HepG2 (cell line): ENCODE results near the gene GATAD2B. TPM values are rescaled to one million over a fixed set of nuclear protein-coding genes. Genes with fewer than 3 reads are reported as not detected.

Source experiments
- ATAC-seq: fragments of 200-7000 bp; cut with Tn5 transposase; 3 replicates; pipeline ENCODE4 v1.9.1; 2020; ENCODE audit warnings: mild to moderate bottlenecking, moderate library complexity
- BruUV-seq: library from RNA; stranded (reverse); fragments of 400-500 nt; replicated peaks from 2 replicates; lab custom pipeline; 2021; lab: Mats Ljungman, UMichigan
- CTCF ChIA-PET: fragments of 300-600 bp; formaldehyde crosslinking; extraction: SDS; loops from one replicate; lab custom pipeline; 2021; ENCODE audit warnings: low total read pairs, inconsistent platforms, low intra/inter-chr PET ratio; lab: Yijun Ruan, JAX
- POLR2A ChIA-PET: fragments of 350-600 bp; sonication (Branson Sonifier 250); formaldehyde crosslinking; loops from one replicate; lab custom pipeline; 2020; ENCODE audit warnings: antibody characterized with exemption, inconsistent platforms; lab: Yijun Ruan, JAX
- DNase-seq: peaks from one replicate; pipeline ENCODE4 v3.0.0-alpha.2; 2015; ENCODE audit warnings: low spot score
- FAIRE-seq: peaks from 3 replicates; lab custom pipeline; 2011; peaks lifted over from hg19 to GRCh38; lab: Jason Lieb, UNC
- H2AFZ ChIP-seq: one replicate; pipeline ENCODE4 v1.6.1; 2011; ENCODE audit warnings: low read length, inconsistent platforms
- H3K27ac ChIP-seq: fragments of 300-600 bp; 3 replicates; pipeline ENCODE4 v1.8.0; 2011; ENCODE audit warnings: mixed run types, mild to moderate bottlenecking, mixed read lengths, low read length, inconsistent platforms; ENCODE audit not compliant: insufficient read depth; ENCODE audit errors: extremely low read length
- H3K27me3 ChIP-seq, 2 experiments: fragments of 200-600 bp in 1 of 2; 2 replicates in 1 of 2; 3 replicates in 1 of 2; pipeline versions ENCODE4 v1.6.0 to v1.8.0; 2011; ENCODE audit warnings: low read length in 2 of 2, mild to moderate bottlenecking in 2 of 2, moderate library complexity in 2 of 2, inconsistent platforms in 1 of 2; ENCODE audit not compliant: insufficient read depth in 2 of 2, control insufficient read depth in 1 of 2
- H3K36me3 ChIP-seq, 2 experiments: fragments of 200-600 bp in 1 of 2; replicated peaks in 1 of 2; 2 replicates in 1 of 2; 3 replicates in 1 of 2; pipeline versions ENCODE4 v1.5.1 to v1.8.0; 2011; ENCODE audit warnings: low read length in 2 of 2, inconsistent platforms in 1 of 2; ENCODE audit not compliant: insufficient read depth in 2 of 2, control insufficient read depth in 1 of 2
- H3K4me1 ChIP-seq: 2 replicates; pipeline ENCODE4 v1.5.1; 2012; ENCODE audit warnings: low read length, inconsistent platforms; ENCODE audit not compliant: insufficient read depth
- H3K4me2 ChIP-seq: 2 replicates; pipeline ENCODE4 v1.6.0; 2011; ENCODE audit warnings: low read depth, low read length, inconsistent platforms
- H3K4me3 ChIP-seq, 3 experiments: fragments of 200-600 bp in 1 of 3; sonication (generic), shearing (Covaris generic) in 1 of 3; replicated peaks in 1 of 3; 2 replicates each; pipeline ENCODE4 v1.5.1; 2011 to 2016; ENCODE audit warnings: low read length in 3 of 3, inconsistent platforms in 2 of 3, low read depth in 2 of 3, mild to moderate bottlenecking in 2 of 3, control low read depth in 1 of 3, mixed read lengths in 1 of 3; ENCODE audit not compliant: insufficient read depth in 1 of 3
- H3K79me2 ChIP-seq: one replicate; pipeline ENCODE4 v1.6.1; 2011; ENCODE audit warnings: low read length, inconsistent platforms; ENCODE audit not compliant: insufficient read depth
- H3K9ac ChIP-seq: 2 replicates; pipeline ENCODE4 v1.6.0; 2011; ENCODE audit warnings: mild to moderate bottlenecking, low read depth, low read length, inconsistent platforms; ENCODE audit not compliant: insufficient read depth
- H3K9me3 ChIP-seq: 2 replicates; pipeline ENCODE4 v1.5.1; 2012; ENCODE audit warnings: mild to moderate bottlenecking, low read length
- H4K20me1 ChIP-seq: 2 replicates; pipeline ENCODE4 v1.6.0; 2011; ENCODE audit warnings: inconsistent platforms, mild to moderate bottlenecking, low read length, moderate library complexity; ENCODE audit not compliant: insufficient read depth
- ATF1 ChIP-seq: IDR thresholded peaks from 2 replicates; pipeline ENCODE4 v1.6.1; 2016; ENCODE audit warnings: mild to moderate bottlenecking, control low read depth
- ATF7 ChIP-seq, 2 experiments: fragments of 450-650 bp in 1 of 2; sonication (generic) in 1 of 2; formaldehyde crosslinking in 1 of 2; IDR thresholded peaks; 2 replicates each; pipeline versions ENCODE4 v1.4.0 to v1.6.1; 2016 to 2020; ENCODE audit warnings: antibody characterized with exemption in 1 of 2, mild to moderate bottlenecking in 1 of 2, missing genetic modification reagents in 1 of 2
- CAMTA2 ChIP-seq: sonication (generic); formaldehyde crosslinking; IDR thresholded peaks from 2 replicates; pipeline ENCODE4 v1.4.0; 2020; ENCODE audit warnings: mild to moderate bottlenecking, missing genetic modification reagents, borderline replicate concordance
- ELF1 ChIP-seq: sonication (generic); formaldehyde crosslinking; IDR thresholded peaks from 2 replicates; pipeline ENCODE4 v1.4.0; 2020; ENCODE audit warnings: missing genetic modification reagents
- FOXM1 ChIP-seq: sonication (generic); formaldehyde crosslinking; IDR thresholded peaks from 2 replicates; pipeline ENCODE4 v1.5.0; 2020; ENCODE audit warnings: missing genetic modification reagents
- GZF1 ChIP-seq: sonication (generic); formaldehyde crosslinking; IDR thresholded peaks from 2 replicates; pipeline ENCODE4 v1.5.1; 2020; ENCODE audit warnings: mild to moderate bottlenecking, missing genetic modification reagents
- JUNB ChIP-seq: sonication (generic); formaldehyde crosslinking; IDR thresholded peaks from 2 replicates; pipeline ENCODE4 v1.8.0; 2022; ENCODE audit warnings: missing genetic modification reagents, mild to moderate bottlenecking, borderline replicate concordance
- JUND ChIP-seq: sonication (generic); formaldehyde crosslinking; IDR thresholded peaks from 2 replicates; pipeline ENCODE4 v1.8.0; 2022; ENCODE audit warnings: mild to moderate bottlenecking, missing genetic modification reagents
- KDM1A ChIP-seq: IDR thresholded peaks from 2 replicates; pipeline ENCODE4 v1.6.1; 2016; ENCODE audit warnings: missing compliant biosample characterization
- MAZ ChIP-seq, 2 experiments: sonication (generic) in 1 of 2; formaldehyde crosslinking in 1 of 2; IDR thresholded peaks; 2 replicates each; pipeline versions ENCODE4 v1.5.0 to v1.6.1; 2012 to 2020; ENCODE audit warnings: low read depth in 2 of 2, mild to moderate bottlenecking in 2 of 2, borderline replicate concordance in 1 of 2, improper control_type of control experiment in 1 of 2, low read length in 1 of 2, missing genetic modification reagents in 1 of 2, moderate library complexity in 1 of 2
- RARA ChIP-seq: IDR thresholded peaks from 2 replicates; pipeline ENCODE4 v1.6.1; 2016; ENCODE audit warnings: missing genetic modification reagents, missing compliant biosample characterization
- SALL2 ChIP-seq: sonication (generic); formaldehyde crosslinking; IDR thresholded peaks from 2 replicates; pipeline ENCODE4 v1.8.1; 2023; ENCODE audit warnings: mild to moderate bottlenecking, missing genetic modification reagents, inconsistent platforms
- SNAPC2 ChIP-seq: sonication (generic); formaldehyde crosslinking; IDR thresholded peaks from 2 replicates; pipeline ENCODE4 v1.8.1; 2022; ENCODE audit warnings: mild to moderate bottlenecking, missing genetic modification reagents
- TOPORS ChIP-seq: sonication (generic); formaldehyde crosslinking; IDR thresholded peaks from 2 replicates; pipeline ENCODE4 v1.8.0; 2023; ENCODE audit warnings: mild to moderate bottlenecking, missing genetic modification reagents
- ZBTB39 ChIP-seq: sonication (generic); formaldehyde crosslinking; IDR thresholded peaks from 2 replicates; pipeline ENCODE4 v1.5.0; 2020; ENCODE audit warnings: missing genetic modification reagents
- ZNF549 ChIP-seq: sonication (generic); formaldehyde crosslinking; IDR thresholded peaks from 2 replicates; pipeline ENCODE4 v1.5.0; 2020; ENCODE audit warnings: missing genetic modification reagents
- ZNF709 ChIP-seq: sonication (generic); formaldehyde crosslinking; IDR thresholded peaks from 2 replicates; pipeline ENCODE4 v1.5.0; 2020; ENCODE audit warnings: mild to moderate bottlenecking, missing genetic modification reagents
- WGBS: methylation state at CpG from one replicate; pipeline ENCODE4 v1.1.6; 2017; ENCODE audit warnings: low lambda C conversion rate; 5-methylcytosine and 5-hydroxymethylcytosine counted together
- in situ Hi-C: cut with HindIII; loops from 2 replicates; pipeline ENCODE4 v1.10.0; 2017; ENCODE audit warnings: low pct_unique_long_range_greater_than_20kb; ENCODE audit not compliant: extremely low pct_ligation_motif_present
- intact Hi-C: fragments of 100-400 bp; cut with micrococcal nuclease; formaldehyde crosslinking; loops from one replicate; pipeline ENCODE4 v1.10.0; 2022; ENCODE audit not compliant: unreplicated experiment
- polyA plus RNA-seq, 8 experiments: library from polyadenylated mRNA; depleted of rRNA in 3 of 8; stranded (reverse) in 7 of 8; unstranded in 1 of 8; fragments of >200 nt; fragmentation: Illumina TruSeq in 4 of 8; extraction: Trizol in 4 of 8; gene quantifications; 2 replicates each; pipeline versions ENCODE4 v1.2.1 to v1.2.3, GENCODE V29; 2011 to 2016; ENCODE audit warnings: low read depth in 4 of 8, missing spikeins in 1 of 8, mixed read lengths in 1 of 8; ENCODE audit not compliant: insufficient read depth in 1 of 8
- total RNA-seq, 5 experiments: library from RNA; depleted of rRNA; stranded (reverse); fragments of >200 nt; fragmentation: Illumina TruSeq; extraction: Trizol; gene quantifications; 2 replicates each; pipeline ENCODE4 v1.2.3, GENCODE V29; 2016; ENCODE audit warnings: low read depth in 1 of 5
- TF ChIP-seq, protein P1 (sequence below): IDR thresholded peaks from 2 replicates; pipeline ENCODE4 v1.6.1; 2016; ENCODE audit warnings: low read depth, missing genetic modification reagents, missing compliant biosample characterization

GATAD2B gene
- total and polyA plus RNA-seq, 2 of the 13 experiments (the other 11 are each of a cell fraction or from before 2014, with no cell fraction given): 3.2 to 5.2 TPM

DNA sequence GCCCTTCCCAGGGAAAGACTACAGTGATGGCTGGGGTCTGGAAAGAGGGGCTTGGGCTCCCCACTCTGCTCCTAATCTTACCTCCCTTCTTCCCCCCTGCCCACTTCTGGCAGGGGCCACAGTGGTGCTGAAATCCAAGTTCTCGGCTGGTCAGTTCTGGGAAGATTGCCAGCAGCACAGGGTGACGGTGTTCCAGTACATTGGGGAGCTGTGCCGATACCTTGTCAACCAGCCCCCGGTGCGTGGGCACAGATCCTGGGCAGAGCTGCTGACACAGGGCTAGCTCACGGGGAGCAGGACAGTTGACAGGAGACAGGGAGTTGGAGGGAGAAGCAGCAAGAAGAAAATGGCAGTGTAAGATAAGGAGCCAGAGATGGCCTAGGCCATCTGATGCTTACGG lies 145.1 kb downstream of the GATAD2B start:
- no peaks in the 10 kb centered on the region for H3K79me2 ChIP-seq
- H3K4me3 ChIP-seq: no peak overlapping the region
- TF ChIP-seq, protein P1, sequence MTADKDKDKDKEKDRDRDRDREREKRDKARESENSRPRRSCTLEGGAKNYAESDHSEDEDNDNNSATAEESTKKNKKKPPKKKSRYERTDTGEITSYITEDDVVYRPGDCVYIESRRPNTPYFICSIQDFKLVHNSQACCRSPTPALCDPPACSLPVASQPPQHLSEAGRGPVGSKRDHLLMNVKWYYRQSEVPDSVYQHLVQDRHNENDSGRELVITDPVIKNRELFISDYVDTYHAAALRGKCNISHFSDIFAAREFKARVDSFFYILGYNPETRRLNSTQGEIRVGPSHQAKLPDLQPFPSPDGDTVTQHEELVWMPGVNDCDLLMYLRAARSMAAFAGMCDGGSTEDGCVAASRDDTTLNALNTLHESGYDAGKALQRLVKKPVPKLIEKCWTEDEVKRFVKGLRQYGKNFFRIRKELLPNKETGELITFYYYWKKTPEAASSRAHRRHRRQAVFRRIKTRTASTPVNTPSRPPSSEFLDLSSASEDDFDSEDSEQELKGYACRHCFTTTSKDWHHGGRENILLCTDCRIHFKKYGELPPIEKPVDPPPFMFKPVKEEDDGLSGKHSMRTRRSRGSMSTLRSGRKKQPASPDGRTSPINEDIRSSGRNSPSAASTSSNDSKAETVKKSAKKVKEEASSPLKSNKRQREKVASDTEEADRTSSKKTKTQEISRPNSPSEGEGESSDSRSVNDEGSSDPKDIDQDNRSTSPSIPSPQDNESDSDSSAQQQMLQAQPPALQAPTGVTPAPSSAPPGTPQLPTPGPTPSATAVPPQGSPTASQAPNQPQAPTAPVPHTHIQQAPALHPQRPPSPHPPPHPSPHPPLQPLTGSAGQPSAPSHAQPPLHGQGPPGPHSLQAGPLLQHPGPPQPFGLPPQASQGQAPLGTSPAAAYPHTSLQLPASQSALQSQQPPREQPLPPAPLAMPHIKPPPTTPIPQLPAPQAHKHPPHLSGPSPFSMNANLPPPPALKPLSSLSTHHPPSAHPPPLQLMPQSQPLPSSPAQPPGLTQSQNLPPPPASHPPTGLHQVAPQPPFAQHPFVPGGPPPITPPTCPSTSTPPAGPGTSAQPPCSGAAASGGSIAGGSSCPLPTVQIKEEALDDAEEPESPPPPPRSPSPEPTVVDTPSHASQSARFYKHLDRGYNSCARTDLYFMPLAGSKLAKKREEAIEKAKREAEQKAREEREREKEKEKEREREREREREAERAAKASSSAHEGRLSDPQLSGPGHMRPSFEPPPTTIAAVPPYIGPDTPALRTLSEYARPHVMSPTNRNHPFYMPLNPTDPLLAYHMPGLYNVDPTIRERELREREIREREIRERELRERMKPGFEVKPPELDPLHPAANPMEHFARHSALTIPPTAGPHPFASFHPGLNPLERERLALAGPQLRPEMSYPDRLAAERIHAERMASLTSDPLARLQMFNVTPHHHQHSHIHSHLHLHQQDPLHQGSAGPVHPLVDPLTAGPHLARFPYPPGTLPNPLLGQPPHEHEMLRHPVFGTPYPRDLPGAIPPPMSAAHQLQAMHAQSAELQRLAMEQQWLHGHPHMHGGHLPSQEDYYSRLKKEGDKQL (CRISPR knock-in tag): no peak
- TF ChIP-seq GZF1 (CRISPR knock-in tag) (no peak), ZNF549 (CRISPR knock-in tag) (no peak), ZBTB39 (CRISPR knock-in tag) (no peak), FOXM1 (CRISPR knock-in tag) (no peak), CAMTA2 (CRISPR knock-in tag) (no peak), SNAPC2 (CRISPR knock-in tag) (no peak), ZNF709 (CRISPR knock-in tag) (no peak), RARA (no peak), SALL2 (CRISPR knock-in tag) (no peak), ATF7 (IDR thresholded peaks at IDR 0.05) (no peak), ATF7 (CRISPR knock-in tag; IDR thresholded peaks at IDR 0.05) (no peak), JUND (CRISPR knock-in tag) (no peak), ATF1 (CRISPR knock-in tag) (no peak), KDM1A (CRISPR knock-in tag) (no peak), ELF1 (CRISPR knock-in tag) (no peak), JUNB (CRISPR knock-in tag) (no peak), TOPORS (CRISPR knock-in tag) (no peak), MAZ (IDR thresholded peaks at IDR 0.05; ENCODE audit: borderline replicate concordance, low read depth, low read length) (no peak), MAZ (CRISPR knock-in tag; IDR thresholded peaks at IDR 0.05; ENCODE audit: low read depth) (no peak)
- ATAC-seq (no peak), FAIRE-seq (no peak), DNase-seq (no peak)
- intact Hi-C loops (no loop called here), in situ Hi-C loops (loop anchor here (10.0 kb wide), 1 partner anchor 263 kb away; no protein-coding TSS in a partner anchor)
- H3K36me3 ChIP-seq: peaks cover 1 to 8% of the 10 kb centered on the region in 2 experiments; a peak in 1 of 5 replicates
- 47% methylated on average over 5 of the region's 7 CpGs for WGBS
- POLR2A ChIA-PET: interaction anchor here (0.9 kb wide), 1 partner anchor 9 kb away, joined by 3 read pairs; no protein-coding TSS in a partner anchor
- BruUV-seq: no TSS peak
- H3K4me1 ChIP-seq: peaks cover 61% of the 10 kb centered on the region
- no peak overlapping the region for H2AFZ ChIP-seq
- CTCF ChIA-PET: no interaction called here
- H4K20me1 ChIP-seq: no peaks in the 10 kb centered on the region
- H3K9ac ChIP-seq: no peak overlapping the region
- H3K9me3 ChIP-seq: no peaks in the 10 kb centered on the region
- no peaks in the 10 kb centered on the region for H3K27me3 ChIP-seq
- no peak overlapping the region for H3K27ac ChIP-seq
- no peak overlapping the region for H3K4me2 ChIP-seq
